RPMI8226 (cell line): Measurements from ENCODE around the gene PPM1G.

Experiments used
- DNase-seq: peaks from one replicate; pipeline ENCODE4 v3.0.0-alpha.2; 2015

Gene PPM1G

DNA sequence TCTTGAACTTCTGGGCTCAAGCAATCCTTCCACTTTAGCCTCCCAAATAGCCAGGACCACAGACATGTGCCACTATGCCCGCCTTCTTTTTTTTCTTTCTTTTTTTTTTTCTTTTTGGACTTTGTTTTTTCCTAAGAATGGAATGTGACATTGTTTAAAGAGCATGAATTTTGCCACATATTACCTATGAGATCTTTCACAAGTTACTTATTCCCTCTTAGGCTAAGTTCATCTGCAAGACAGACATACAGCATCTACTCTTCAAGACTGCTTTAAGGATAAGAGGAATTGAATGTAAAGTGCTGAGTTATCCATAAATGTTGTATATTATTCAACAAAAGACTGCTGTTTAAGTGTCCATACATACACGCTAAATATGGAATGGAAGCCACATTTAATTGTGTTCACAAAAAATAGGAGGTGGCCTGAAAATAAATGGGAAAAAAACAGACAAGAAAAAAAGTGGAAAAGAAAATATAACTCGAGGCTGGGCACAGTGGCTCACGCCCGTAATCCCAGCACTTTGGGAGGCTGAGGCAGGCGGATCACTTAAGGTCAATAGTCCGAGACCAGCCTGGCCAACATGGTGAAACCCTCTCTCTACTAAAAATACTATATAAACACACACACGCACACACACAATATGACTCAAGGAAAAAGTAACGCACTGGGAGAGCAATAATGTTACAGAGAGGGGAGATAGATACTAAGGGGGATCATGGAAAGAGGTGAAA lies 3.2 kb upstream of the PPM1G start:
- DNase-seq = no peak

DNA sequence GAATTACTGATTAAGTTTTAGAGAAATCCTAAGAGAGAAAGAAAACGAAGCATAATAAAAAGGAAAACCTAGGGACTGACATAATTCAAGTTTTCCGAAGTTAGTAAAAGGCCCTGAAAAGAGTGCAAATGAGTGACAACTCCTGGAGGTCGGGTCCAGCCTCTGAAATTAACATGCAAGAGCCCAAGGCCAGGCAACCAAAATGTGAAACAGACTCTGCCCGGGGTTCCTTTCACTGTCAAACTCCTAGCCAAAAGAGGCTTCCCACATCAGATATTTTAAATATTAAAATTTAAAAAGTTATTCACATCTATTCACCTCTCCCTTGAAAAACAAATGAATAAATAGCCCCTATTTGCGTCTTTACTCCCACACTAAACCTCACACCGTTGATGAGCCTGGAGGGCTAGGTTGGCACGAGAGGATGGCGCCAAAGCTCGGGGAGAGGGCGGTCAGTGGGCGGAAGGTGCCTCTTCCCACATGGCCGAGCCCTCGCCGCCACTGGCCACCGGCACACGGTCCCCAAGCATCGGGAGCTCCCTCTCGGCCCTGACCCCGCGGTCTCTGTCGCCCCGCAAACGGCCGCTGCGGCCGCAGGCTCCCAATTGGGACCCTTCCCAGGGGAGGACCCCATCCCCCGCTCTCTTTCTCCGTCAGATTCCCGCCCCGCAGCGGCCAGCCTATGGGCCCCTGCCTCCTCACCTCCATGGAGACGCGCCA lies 630 bp downstream of the PPM1G start:
- peak; percentile 39 for DNase-seq

DNA sequence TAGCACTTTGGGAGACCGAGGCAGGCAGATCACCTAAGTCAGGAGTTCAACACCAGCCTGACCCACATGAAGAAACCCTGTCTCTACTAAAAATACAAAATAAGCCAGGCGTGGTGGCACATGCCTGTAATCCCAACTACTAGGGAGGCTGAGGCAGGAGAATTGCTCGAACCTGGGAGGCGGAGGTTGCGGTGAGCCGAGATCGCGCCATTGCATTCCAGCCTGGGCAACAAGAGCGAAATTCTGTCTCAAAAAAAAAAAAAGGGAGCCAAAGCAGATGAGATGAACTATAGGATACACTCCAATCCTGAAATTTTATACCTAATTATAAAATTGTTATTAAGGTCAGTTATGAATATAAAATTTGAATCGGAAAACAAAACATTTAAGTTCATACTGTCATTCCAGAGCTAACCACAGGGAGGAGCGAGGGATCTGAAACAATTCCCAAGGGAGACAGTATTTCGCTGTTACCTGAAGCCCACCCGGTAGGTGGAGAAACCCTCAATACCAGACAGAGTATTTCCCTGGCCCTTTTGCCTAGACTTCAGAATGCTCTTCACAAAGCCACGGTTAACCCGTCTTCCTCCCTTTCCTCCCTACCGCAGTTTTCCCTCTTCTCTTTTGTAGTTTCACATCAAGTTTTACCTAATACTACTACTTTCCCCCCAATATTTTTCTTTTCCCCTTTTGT lies 1.4 kb downstream of the PPM1G start:
- DNase-seq = no peak

DNA sequence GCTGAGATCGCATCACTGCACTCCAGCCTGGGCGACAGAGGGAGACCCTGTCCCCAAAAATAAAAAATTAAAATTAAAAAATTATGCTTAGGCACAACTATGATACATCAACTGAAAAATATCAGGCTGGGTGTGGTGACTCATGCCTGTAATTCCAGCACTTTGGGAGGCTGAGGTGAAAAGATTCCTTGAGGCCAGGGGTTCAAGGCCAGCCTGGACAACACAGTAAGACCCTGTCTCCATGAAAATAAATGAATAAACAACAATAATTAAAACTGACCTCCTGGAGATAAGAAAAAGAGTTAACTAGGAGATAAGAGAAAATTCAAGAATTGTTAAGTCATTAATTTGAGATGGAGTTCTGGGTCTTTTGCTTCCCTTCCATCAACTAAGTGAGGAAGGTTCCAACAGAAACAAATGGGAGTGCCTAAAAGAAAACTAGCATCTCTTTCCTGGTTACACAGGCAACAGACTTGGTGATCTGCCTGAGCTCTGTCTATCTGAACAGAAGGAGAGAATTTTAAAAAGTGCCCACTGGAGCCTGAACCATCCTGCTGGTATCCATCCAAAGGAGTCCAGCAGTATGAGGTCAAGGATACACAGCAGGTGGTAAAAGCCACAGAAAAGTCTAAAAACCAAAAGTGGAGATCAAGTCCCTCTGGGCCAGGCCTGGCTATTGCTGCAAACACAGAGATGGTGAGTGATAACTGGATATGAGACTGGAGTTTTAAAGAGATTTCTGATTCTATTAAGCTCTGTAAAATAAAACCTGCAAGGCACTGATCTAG lies 8.8 kb downstream of the PPM1G start:
- DNase-seq = no peak

DNA sequence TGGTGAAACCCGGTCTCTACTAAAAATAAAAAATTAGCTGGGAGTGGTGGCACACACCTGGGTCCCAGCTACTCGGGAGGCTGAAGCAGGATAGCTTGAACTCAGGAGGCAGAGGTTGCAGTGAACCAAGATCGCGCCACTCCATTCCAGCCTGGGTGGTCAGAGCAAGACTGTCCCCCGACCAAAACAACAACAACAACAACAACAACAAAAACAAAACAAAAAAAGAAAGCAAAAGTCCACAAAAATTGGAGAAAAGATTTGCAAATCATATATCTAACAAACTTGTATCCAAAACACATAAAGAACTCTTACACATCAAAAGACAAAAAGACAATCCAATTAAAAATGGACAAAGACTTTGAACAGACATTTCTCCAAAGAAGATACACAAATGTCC lies 10.4 kb downstream of the PPM1G start:
- DNase-seq = no peak

DNA sequence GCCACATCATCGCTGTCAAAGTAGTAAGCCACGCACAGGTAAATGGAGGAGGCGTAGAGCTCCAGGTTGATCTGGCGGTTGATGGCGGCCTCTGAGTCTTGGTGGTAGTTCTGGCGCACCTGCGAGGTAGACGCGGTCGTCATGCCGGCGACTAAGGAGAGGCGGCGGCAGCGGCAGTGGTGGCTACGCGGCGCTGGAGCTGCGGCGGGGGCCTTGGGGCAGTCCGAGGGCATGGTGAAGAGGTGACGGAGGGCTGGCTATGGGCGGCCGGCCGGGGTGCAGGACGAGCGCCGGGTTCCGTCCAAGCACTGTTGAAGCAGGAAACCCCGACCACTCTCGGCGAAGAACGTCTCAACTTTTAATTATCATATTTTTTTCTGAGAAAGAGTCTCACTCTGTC lies 16.2 kb downstream of the PPM1G start:
- DNase-seq = no peak

DNA sequence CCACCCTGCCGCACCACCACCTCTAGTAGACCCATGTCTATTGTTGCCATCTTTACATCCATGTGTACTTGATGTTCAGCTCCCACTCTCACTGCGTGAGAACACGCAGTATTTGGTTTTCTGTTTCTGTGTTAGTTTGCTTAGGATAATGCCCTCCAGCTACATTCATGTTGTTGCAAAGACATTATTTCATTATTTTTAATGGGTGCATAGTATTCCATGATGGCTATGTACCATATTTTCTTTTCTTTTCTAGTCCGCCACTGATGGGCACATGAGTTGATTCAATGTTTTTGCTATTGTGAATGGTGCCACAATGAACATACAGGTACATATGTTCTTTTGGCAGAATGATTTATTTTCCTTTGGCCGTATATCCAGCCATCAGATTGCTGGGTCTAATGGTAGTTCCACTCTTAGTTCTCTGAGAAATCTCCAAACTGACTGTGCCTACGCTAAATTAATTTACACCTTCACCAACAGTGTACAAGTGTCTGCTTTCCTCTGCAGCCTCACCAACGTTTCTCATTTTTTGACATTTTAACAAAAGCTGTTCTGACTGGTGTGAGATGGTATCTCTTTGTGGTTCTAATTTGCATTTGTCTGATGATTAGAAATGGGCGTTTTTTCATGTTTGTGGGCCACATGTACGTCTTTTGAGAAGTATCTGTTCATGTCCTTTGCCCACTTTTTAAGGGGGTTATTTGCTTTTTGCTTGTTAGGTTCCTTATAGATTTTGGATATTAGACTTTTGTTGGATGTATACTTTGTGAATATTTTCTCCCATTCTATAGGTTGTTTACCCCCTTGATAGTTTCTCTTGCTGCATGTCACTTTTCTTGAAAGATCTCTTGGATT lies 18.3 kb downstream of the PPM1G start:
- no peak for DNase-seq

DNA sequence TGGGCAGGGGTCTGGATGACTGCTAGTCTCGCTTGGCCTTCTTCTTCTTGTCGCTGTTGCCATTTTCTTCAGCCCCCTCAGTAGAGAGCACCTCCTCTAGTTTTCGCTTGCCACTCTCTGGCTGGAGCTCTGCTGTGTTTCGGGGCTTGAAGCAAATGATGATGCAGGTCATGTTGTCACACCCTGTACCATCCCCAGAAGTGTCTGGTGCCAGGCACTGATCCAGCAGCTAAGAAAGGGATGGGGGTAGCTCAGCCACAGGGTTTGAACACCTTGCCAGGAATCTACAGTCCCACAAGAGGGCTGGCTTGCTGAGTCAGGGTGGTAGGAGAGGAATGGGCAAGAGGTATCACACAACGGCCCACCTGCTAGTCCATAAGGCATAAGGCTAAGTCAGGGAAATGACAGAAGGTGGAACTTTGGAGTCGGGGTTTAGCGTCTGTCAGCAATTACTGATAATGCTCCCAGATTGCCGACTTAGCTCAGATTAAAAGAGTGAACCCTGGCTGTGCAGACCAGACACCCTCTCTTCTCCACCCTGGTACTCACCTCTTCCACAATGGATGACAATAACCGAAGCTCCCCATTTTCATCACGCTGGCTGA lies 27.7 kb downstream of the PPM1G start:
- no peak for DNase-seq

DNA sequence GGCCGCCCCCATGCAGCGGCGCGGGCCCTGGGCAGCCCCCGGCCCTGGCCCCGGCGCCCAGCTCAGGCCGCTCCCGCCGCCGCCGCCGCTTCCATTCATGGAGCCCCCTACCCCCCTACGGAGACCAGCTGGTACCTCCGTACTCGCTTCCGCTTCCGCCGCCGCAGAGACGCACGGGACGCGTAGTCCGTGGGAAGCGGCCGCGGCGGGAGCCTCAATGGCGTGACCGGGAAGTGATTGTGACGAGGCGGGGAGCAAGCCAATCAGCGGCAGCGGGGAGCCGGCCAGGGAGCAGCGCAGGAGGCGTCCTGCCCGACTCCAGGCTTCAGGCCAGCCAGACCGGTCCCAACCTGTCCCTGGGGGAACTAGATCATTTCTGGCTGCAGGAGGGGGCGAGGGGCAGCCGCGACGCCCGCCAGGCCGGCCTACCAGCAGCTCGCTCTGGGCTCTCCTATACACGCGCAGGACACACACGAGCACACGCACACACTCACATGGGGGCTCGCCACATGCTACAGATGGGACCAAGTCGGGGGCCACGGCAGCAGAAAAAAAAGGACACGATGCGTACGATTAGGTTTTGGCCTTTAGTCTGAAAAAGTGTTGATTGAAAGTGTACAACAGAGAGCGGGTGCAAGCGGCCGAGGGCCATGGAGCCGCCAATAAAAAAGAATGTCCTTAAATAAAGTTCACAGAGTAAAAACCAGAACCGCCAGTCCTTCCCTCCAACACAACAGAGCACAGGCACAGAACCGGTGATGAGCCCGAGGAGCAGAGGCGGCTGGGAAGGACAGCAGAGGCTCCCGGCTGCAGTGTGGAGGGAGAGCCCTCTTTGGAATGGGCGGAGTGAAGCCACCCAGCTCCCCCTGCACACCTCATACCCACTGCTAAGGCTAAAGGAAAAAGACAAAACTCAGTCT lies 28.5 kb downstream of the PPM1G start, which contains the start of gene ZNF513:
Gene ZNF513, minus strand, starts transcription at position 109 of the 920 bp plus-strand sequence. CDS start 208 bp downstream, outside the sequence.
- DNase-seq = peak; percentile 90

DNA sequence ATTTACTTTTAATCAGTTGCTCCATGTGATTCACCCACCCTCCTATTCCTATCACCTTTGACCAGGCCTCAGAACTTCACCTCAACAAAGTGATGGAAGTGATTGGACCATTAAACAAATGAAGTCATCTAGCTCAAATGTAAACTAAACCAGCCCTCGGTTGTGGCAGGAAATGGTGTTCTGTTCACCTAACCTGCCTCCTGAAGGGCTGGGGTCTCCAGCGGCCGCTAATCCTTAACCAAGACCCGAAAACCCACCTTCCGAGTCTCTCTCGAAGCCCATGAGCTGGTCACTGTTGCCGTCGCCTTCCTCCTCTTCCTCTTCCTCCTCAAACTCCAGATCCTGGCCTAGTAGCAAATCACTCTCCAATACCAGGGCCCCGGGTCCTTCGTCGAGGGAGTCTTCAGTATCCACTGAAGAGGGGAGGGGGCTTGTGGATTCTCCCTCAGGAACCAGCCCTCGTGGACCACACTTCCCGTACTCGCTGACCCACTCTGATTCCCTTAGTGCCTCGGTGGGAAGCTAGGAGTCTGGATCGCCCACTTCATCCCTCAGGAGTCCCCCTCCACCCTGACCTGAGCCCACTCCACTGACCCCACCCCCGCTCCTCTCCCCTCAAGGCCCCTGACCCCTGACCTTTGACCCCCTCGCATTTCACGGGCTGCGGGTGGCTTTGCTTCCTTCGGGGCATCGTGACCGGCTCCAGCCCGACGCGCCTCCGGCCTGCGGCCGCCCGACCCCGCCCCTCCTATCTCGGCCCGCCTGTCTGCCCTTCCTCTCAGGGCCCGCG lies 29.4 kb downstream of the PPM1G start:
- DNase-seq = no peak

DNA sequence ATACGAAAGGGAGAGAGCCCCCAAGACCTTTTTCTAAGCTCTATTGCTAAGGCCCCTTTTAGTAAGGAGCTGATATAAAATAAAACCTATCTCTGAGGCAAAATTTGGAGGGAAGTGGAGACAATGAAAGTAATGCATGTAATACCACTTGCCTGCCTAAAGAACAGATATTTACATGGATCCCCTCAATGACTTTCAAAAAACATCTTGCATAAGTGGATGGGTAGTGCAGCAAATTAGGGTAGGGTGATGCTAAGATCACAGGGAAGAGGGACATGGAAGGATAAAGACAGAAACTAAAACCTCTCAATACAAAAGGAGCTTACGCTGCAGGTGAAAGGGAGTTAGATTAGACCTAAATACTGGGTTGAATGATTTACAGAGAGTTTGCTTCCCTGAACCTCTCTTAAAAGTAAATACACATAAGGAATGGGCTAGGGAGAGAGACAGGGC lies 30.0 kb downstream of the PPM1G start:
- DNase-seq = no peak

DNA sequence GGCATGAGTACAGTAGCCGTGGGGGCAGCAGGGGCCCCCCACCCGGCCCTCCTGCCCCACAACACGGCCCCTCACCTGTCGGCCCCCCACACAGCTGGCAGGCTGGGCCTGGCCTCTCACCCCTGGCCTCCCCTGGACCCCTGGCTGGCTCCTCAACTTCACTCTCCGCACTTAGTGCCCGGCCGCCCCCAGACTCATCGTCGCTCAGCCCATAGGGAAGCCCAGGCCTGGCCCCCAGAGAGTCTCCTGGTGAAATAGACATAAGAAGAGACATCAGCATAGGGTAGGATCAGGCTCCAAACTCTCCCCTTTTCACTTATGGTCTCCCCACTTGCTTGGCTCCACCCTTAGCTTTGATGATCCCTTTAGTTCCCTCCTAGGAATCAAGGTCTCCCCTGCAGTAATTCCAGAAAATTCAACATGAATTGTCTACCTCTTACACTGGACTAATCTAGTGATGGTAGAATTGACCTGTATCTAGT lies 30.5 kb downstream of the PPM1G start:
- no peak for DNase-seq

DNA sequence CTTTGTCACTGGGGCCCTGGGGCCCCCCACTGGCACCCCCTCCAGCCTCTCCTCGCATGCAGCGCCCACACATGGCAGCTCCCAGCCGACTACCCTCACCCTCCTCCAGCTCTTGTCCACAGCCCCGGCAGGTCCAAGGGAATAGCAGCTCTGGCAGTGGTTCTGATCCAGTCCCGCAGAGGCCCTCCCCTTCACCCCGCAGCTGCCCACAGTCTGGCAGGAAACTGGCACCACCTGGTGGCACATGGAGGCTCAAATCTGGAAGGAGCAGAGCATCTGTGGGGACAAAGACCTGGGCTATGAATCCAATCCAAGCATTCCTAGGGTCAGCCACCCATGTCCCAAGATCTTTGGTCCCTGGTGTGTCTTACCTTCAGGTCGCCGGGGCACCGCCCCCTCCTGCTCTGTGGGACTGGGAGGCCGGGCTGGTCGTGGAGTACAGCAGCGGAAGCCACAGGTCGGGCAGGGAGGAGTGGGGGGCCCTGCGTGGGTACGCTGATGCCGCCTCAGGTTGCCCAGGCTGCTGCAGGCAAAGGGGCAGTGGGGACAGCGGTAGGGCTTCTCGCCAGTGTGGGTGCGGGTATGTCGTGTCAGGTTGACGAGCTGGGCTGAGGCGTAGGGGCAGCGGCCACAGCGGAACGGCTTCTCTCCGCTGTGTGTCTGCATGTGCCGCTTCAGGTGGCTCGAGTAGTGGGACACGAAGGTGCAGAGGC lies 31.1 kb downstream of the PPM1G start:
- no peak for DNase-seq

DNA sequence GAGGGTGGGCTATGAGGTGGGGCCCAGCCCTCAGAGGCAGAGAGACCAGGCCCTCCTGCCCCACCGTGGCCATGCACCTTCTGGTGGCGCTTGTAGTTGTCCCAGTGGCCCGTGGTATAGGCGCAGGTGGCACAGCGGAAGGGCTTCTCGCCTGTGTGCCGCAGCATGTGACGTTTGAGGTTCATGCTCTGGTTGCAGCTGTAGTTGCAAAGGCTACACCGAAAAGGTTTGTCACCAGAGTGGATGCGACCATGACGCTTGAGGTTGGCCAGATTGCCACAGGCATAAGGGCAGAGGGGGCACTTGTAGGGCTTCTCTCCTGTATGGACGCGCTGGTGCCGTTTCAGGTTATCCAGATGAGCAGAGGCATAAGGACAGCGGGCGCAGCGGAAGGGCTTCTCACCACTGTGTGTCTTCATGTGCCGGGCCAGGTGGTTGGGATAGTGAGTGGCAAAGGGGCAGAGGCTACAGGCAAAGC lies 31.7 kb downstream of the PPM1G start:
- no peak for DNase-seq

DNA sequence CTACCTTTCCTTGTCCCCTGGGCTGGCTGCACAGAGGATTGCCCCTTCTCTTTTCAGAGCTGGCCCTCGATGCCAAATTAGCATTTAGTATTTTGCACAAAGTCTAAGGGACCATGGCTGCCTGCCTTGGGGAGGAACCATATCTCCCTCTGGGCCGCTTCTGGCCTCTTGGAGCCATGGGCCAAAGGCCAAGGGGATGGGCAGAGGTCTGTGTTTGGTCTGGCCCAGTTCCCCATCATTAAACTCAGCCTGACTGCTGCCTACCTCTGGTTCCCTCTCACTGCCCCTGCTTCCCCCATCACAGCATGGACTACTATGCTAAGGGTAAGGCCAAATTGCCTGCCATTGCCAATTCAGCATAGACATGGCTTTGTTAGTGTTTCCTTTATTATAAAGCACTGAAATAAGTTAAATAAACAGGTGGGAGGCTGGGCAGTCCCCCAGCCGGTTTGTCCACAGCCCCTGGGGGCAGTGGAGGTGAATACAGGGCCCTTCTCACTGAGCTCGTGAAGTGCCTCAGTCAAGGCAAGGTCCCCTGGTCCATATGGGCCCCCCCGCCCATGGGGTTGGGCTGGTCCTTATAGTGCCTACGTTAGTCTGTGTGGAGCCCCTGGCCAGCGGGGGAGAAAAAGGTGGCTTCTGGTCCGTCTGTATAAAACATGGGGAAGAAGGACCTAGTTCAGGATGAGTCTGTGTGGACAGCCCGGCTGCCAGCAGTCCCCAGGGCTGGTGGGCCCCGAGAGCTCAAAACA lies 32.3 kb downstream of the PPM1G start:
- DNase-seq = no peak

DNA sequence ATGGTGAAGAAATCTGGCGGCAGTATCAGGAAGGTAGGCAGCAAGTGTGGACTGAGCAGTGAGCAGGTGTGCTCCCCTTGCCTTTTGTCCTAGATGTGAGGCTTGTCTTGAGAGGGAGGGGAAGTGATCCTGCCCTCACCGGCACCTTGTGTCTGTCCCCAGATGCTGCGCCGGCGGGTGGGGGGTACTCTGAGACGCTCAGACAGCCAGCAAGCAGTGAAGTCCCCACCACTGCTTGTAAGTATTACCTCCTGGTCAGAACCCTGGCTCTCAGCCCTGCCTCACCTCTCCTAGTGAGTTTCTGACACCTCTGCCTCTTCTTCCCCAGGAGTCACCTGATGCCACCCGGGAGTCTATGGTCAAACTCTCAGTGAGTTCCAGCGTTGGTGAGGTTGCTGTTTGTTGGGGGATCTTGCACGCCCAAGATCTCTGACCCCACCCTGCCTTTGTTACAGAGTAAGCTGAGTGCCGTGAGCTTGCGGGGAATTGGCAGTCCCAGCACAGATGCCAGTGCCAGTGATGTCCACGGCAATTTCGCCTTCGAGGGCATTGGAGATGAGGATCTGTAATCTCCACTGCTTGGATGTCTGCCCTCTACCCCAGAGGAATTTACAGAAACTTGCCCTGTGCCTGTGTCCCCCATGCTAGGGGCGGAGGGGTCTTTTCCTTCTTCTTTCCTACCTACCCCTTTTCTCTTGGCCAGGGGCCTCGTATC lies 33.1 kb downstream of the PPM1G start:
- DNase-seq = no peak

DNA sequence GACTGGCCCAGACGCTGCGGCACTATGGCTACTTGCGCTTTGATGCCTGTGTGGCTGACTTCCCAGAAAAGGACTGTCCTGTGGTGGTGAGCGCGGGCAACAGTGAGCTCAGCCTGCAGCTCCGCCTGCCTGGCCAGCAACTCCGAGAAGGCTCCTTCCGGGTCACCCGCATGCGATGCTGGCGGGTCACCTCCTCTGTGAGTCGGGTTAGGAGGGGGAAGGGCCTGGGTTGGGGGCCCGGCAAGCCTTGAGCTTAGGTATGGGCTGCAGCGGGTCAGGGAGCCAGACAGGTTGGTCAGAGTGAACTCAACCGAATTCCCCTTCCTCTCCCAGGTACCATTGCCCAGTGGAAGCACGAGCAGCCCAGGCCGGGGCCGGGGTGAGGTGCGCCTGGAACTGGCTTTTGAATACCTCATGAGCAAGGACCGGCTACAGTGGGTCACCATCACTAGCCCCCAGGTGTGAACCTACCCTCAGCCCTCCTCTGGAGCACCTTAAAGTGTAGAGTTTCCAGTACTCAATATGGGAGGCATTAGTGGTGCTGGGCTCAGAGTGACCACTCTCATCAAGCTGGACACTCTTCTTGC lies 33.8 kb downstream of the PPM1G start:
- DNase-seq = no peak
